HepG2 (cell line): ENCODE data around the gene TFEB. TPM values are rescaled to one million over a fixed set of nuclear protein-coding genes. Genes with fewer than 3 reads are reported as not detected.
A peak's percentile ranks its signal among the peaks of the same experiment; 100 is the strongest.

Experiments
- ATAC-seq: fragments of 200-7000 bp; cut with Tn5 transposase; 3 replicates; pipeline ENCODE4 v1.9.1; 2020; ENCODE audit warnings: mild to moderate bottlenecking, moderate library complexity
- BruUV-seq: library from RNA; stranded (reverse); fragments of 400-500 nt; replicated peaks from 2 replicates; lab custom pipeline; 2021; lab: Mats Ljungman, UMichigan
- CTCF ChIA-PET: fragments of 300-600 bp; formaldehyde crosslinking; extraction: SDS; loops from one replicate; lab custom pipeline; 2021; ENCODE audit warnings: low total read pairs, inconsistent platforms, low intra/inter-chr PET ratio; lab: Yijun Ruan, JAX
- POLR2A ChIA-PET: fragments of 350-600 bp; sonication (Branson Sonifier 250); formaldehyde crosslinking; loops from one replicate; lab custom pipeline; 2020; ENCODE audit warnings: antibody characterized with exemption, inconsistent platforms; lab: Yijun Ruan, JAX
- DNase-seq: peaks from one replicate; pipeline ENCODE4 v3.0.0-alpha.2; 2015; ENCODE audit warnings: low spot score
- FAIRE-seq: peaks from 3 replicates; lab custom pipeline; 2011; peaks lifted over from hg19 to GRCh38; lab: Jason Lieb, UNC
- H2AFZ ChIP-seq: one replicate; pipeline ENCODE4 v1.6.1; 2011; ENCODE audit warnings: low read length, inconsistent platforms
- H3K27ac ChIP-seq: fragments of 300-600 bp; 3 replicates; pipeline ENCODE4 v1.8.0; 2011; ENCODE audit warnings: mixed run types, mild to moderate bottlenecking, mixed read lengths, low read length, inconsistent platforms; ENCODE audit not compliant: insufficient read depth; ENCODE audit errors: extremely low read length
- H3K27me3 ChIP-seq, 2 experiments: fragments of 200-600 bp in 1 of 2; 2 replicates in 1 of 2; 3 replicates in 1 of 2; pipeline versions ENCODE4 v1.6.0 to v1.8.0; 2011; ENCODE audit warnings: low read length in 2 of 2, mild to moderate bottlenecking in 2 of 2, moderate library complexity in 2 of 2, inconsistent platforms in 1 of 2; ENCODE audit not compliant: insufficient read depth in 2 of 2, control insufficient read depth in 1 of 2
- H3K36me3 ChIP-seq, 2 experiments: fragments of 200-600 bp in 1 of 2; replicated peaks in 1 of 2; 2 replicates in 1 of 2; 3 replicates in 1 of 2; pipeline versions ENCODE4 v1.5.1 to v1.8.0; 2011; ENCODE audit warnings: low read length in 2 of 2, inconsistent platforms in 1 of 2; ENCODE audit not compliant: insufficient read depth in 2 of 2, control insufficient read depth in 1 of 2
- H3K4me1 ChIP-seq: 2 replicates; pipeline ENCODE4 v1.5.1; 2012; ENCODE audit warnings: low read length, inconsistent platforms; ENCODE audit not compliant: insufficient read depth
- H3K4me2 ChIP-seq: 2 replicates; pipeline ENCODE4 v1.6.0; 2011; ENCODE audit warnings: low read depth, low read length, inconsistent platforms
- H3K4me3 ChIP-seq, 3 experiments: fragments of 200-600 bp in 1 of 3; sonication (generic), shearing (Covaris generic) in 1 of 3; replicated peaks in 1 of 3; 2 replicates each; pipeline ENCODE4 v1.5.1; 2011 to 2016; ENCODE audit warnings: low read length in 3 of 3, inconsistent platforms in 2 of 3, low read depth in 2 of 3, mild to moderate bottlenecking in 2 of 3, control low read depth in 1 of 3, mixed read lengths in 1 of 3; ENCODE audit not compliant: insufficient read depth in 1 of 3
- H3K79me2 ChIP-seq: one replicate; pipeline ENCODE4 v1.6.1; 2011; ENCODE audit warnings: low read length, inconsistent platforms; ENCODE audit not compliant: insufficient read depth
- H3K9ac ChIP-seq: 2 replicates; pipeline ENCODE4 v1.6.0; 2011; ENCODE audit warnings: mild to moderate bottlenecking, low read depth, low read length, inconsistent platforms; ENCODE audit not compliant: insufficient read depth
- H3K9me3 ChIP-seq: 2 replicates; pipeline ENCODE4 v1.5.1; 2012; ENCODE audit warnings: mild to moderate bottlenecking, low read length
- H4K20me1 ChIP-seq: 2 replicates; pipeline ENCODE4 v1.6.0; 2011; ENCODE audit warnings: inconsistent platforms, mild to moderate bottlenecking, low read length, moderate library complexity; ENCODE audit not compliant: insufficient read depth
- CCDC6 ChIP-seq: sonication (generic); formaldehyde crosslinking; IDR thresholded peaks from 2 replicates; pipeline ENCODE4 v1.8.1; 2022; ENCODE audit warnings: mild to moderate bottlenecking, missing genetic modification reagents, moderate library complexity
- SP140L ChIP-seq: sonication (generic); formaldehyde crosslinking; IDR thresholded peaks from 2 replicates; pipeline ENCODE4 v1.4.0; 2020; ENCODE audit warnings: missing genetic modification reagents, borderline replicate concordance
- ZNF276 ChIP-seq: sonication (generic); formaldehyde crosslinking; IDR thresholded peaks from 2 replicates; pipeline ENCODE4 v1.4.0; 2020; ENCODE audit warnings: mild to moderate bottlenecking, low read depth, missing genetic modification reagents
- ZNF468 ChIP-seq: sonication (generic); formaldehyde crosslinking; IDR thresholded peaks from 2 replicates; pipeline ENCODE4 v1.8.0; 2022; ENCODE audit warnings: mild to moderate bottlenecking, moderate library complexity, missing genetic modification reagents
- WGBS: methylation state at CpG from one replicate; pipeline ENCODE4 v1.1.6; 2017; ENCODE audit warnings: low lambda C conversion rate; 5-methylcytosine and 5-hydroxymethylcytosine counted together
- in situ Hi-C: cut with HindIII; loops from 2 replicates; pipeline ENCODE4 v1.10.0; 2017; ENCODE audit warnings: low pct_unique_long_range_greater_than_20kb; ENCODE audit not compliant: extremely low pct_ligation_motif_present
- intact Hi-C: fragments of 100-400 bp; cut with micrococcal nuclease; formaldehyde crosslinking; loops from one replicate; pipeline ENCODE4 v1.10.0; 2022; ENCODE audit not compliant: unreplicated experiment
- polyA plus RNA-seq, 8 experiments: library from polyadenylated mRNA; depleted of rRNA in 3 of 8; stranded (reverse) in 7 of 8; unstranded in 1 of 8; fragments of >200 nt; fragmentation: Illumina TruSeq in 4 of 8; extraction: Trizol in 4 of 8; gene quantifications; 2 replicates each; pipeline versions ENCODE4 v1.2.1 to v1.2.3, GENCODE V29; 2011 to 2016; ENCODE audit warnings: low read depth in 4 of 8, missing spikeins in 1 of 8, mixed read lengths in 1 of 8; ENCODE audit not compliant: insufficient read depth in 1 of 8
- total RNA-seq, 5 experiments: library from RNA; depleted of rRNA; stranded (reverse); fragments of >200 nt; fragmentation: Illumina TruSeq; extraction: Trizol; gene quantifications; 2 replicates each; pipeline ENCODE4 v1.2.3, GENCODE V29; 2016; ENCODE audit warnings: low read depth in 1 of 5

The TFEB gene
- total and polyA plus RNA-seq, 2 of the 13 experiments (the other 11 are each of a cell fraction or from before 2014, with no cell fraction given), result 13.3 to 18.7 TPM

DNA sequence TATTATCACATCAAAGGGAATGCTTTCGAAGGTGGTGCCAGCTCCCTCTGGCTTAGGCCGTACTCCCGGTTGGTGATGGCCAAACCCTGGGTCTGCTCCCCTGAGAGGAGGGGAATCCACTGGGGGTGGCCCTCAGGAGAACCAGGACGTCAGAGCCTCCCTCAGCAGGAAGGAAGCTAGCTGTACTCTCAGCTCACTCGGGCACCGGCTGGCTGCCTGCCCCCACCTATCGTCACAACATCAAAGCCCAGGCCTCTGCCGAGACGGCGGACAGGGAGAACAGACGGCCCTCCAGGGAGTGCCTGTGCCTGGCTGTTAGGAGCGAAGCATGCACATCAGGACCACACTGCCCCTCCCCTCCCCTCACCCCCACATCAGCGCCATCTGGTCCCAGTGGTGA lies 20.9 kb upstream of the TFEB start (continued):
- TF ChIP-seq CCDC6 (peak; percentile 55; the same call in 1 of the 2 replicates), ZNF468 (CRISPR knock-in tag) (no peak)

DNA sequence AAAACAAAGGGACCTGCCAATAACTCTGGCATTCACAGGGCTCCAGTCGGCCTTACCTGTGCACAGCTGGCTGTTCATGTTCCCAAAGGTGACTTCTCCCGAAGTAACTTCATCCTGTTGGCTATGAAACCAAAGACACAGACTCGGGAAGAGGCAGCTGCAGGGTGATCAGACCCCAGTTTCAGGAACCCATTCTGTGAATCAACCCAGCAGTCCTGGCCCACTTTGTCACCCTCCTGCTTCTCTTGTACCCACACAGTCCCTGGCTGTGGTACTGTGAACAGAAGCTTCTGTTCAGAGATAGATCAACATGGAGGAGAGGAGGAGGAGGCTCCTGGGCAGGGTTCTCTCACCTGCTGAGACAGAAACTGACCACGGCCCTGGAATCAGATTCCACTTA lies 20.5 kb upstream of the TFEB start:
- no peak for FAIRE-seq
- no peaks in the 10 kb centered on the region for H3K9me3 ChIP-seq

More for the DNA sequence above, 20.5 kb upstream of the TFEB start:
- intact Hi-C loops, result no loop called here
- Histone ChIP-seq H3K27ac (no peak overlapping the region), H3K79me2 (no peaks in the 10 kb centered on the region), H3K4me3 (no peak overlapping the region), H3K27me3 (no peaks in the 10 kb centered on the region), H3K36me3 (no peaks in the 10 kb centered on the region), H3K4me2 (peak overlapping the region; percentile 59), H3K4me1 (peaks cover 75% of the 10 kb centered on the region)
- no peak for DNase-seq
- CTCF ChIA-PET, result no interaction called here
- in situ Hi-C loops, result no loop called here
- TF ChIP-seq SP140L (CRISPR knock-in tag) (no peak), ZNF276 (CRISPR knock-in tag) (no peak), CCDC6 (0 out of 2 replicates have a peak, but pooled peaks have one; percentile 51)
- TF ChIP-seq, all 625 proteins: peak for 1
- peak overlapping the region; percentile 44 for H2AFZ ChIP-seq
- POLR2A ChIA-PET, result interaction anchor here (1.4 to 4.5 kb wide), 3 partner anchors 8 to 22 kb away, joined by 4 to 31 read pairs (median 13); partner anchors contain the start of gene PGC
- ATAC-seq, result no peak
- H4K20me1 ChIP-seq, result no peaks in the 10 kb centered on the region
- BruUV-seq, result no TSS peak
- H3K9ac ChIP-seq, result peak overlapping the region; percentile 28; the same call in 1 of the 2 replicates
- WGBS, result 70% methylated on average over 4 of the region's 4 CpGs
